ENCODE results near the gene SEL1L2.

DNA sequence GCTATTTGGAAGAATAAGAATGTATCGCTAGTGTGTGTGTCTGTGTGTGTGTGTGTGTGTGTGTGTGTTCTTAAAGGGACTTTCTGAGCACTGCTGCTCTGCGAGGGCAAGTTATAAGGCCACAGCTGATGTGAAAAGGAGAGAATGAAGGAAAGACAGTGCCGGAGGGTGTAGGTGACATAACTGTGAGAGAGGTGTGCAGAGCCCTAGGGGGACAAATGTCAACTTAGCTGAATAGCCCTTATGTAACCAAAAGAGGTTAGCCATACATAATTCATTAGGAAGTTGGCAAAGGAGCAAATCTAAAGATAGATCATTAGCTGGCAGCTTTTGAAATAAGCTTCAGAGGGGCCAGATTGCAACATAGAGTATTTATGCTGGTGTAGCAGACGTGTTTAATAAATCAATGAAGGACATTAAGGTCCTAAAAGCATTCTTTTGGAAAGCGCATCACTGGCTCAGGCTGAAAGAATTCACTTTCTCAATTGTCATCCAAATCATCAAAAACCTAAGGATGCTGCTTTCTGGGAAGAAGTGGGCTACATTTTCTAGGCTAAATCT is 124.5 kb downstream of the SEL1L2 start:
- TF ChIP-seq POLR2A (IDR thresholded peaks at IDR 0.05; ENCODE audit: low read depth, low read length) = no peak
- no peak for TF ChIP-seq POLR2AphosphoS5 (IDR thresholded peaks at IDR 0.05; ENCODE audit: low read depth, low read length)
- TF ChIP-seq TAF1 (IDR thresholded peaks at IDR 0.05; ENCODE audit: low read depth, low read length) = no peak
- no peak for TF ChIP-seq POU2F2 (IDR thresholded peaks at IDR 0.05; ENCODE audit: low read depth, low read length)
